Body of pancreas (tissue), 4 donors: ENCODE data around the gene EFR3B. TPM values are rescaled to one million over a fixed set of nuclear protein-coding genes. Genes with fewer than 3 reads are reported as not detected.

ENCODE experiments used
- ATAC-seq: fragments of 150-250 bp; one replicate; pipeline ENCODE4 v1.9.1; 2016
- DNase-seq, 4 donors: peaks; one replicate each; pipeline ENCODE4 v3.0.0-alpha.2; 2019
- H3K27ac ChIP-seq, 4 donors: fragments of 200-600 bp; sonication (generic); 1 replicate in 3 of 4; 2 replicates in 1 of 4; pipeline versions ENCODE4 v1.5.1 to v1.6.1; 2016 to 2019; ENCODE audit warnings: mild to moderate bottlenecking in 1 of 4, mixed read lengths in 1 of 4, moderate library complexity in 1 of 4
- H3K27me3 ChIP-seq, 2 donors: fragments of 200-600 bp; sonication (generic); one replicate each; pipeline ENCODE4 v1.6.0; 2016; ENCODE audit warnings: mild to moderate bottlenecking in 1 of 2
- H3K36me3 ChIP-seq, 2 donors: fragments of 200-600 bp; sonication (generic); replicated peaks in 1 of 2; 2 replicates each; pipeline ENCODE4 v1.5.1; 2016; ENCODE audit warnings: low read depth in 2 of 2; ENCODE audit not compliant: insufficient read depth in 1 of 2
- H3K4me1 ChIP-seq: fragments of 200-600 bp; sonication (generic); one replicate; pipeline ENCODE4 v1.6.0; 2016
- H3K4me3 ChIP-seq, 2 donors: fragments of 200-600 bp; sonication (generic); 1 replicate in 1 of 2; 2 replicates in 1 of 2; pipeline ENCODE4 v1.5.1; 2016 to 2019
- H3K9me3 ChIP-seq, 3 donors: fragments of 200-600 bp; sonication (generic); 1 replicate in 2 of 3; 2 replicates in 1 of 3; pipeline ENCODE4 v1.5.1; 2016
- POLR2A ChIP-seq, 3 donors: fragments of 450-650 bp; IDR thresholded peaks; one replicate each; pipeline ENCODE4 v1.6.1; 2016; ENCODE audit warnings: antibody characterized with exemption in 3 of 3, mild to moderate bottlenecking in 2 of 3
- WGBS, 2 donors: methylation state at CpG; one replicate each; pipeline ENCODE4 v1.1.5; 2017; 5-methylcytosine and 5-hydroxymethylcytosine counted together
- intact Hi-C: fragments of 100-400 bp; cut with DNase I; formaldehyde crosslinking; loops from one replicate; pipeline ENCODE4 v1.15.1; 2023
- total RNA-seq, 2 donors: library from RNA; depleted of rRNA; stranded (reverse); fragments of >200 nt; gene quantifications; one replicate each; pipeline ENCODE4 v1.1.0, GENCODE V29; 2016
- TF ChIP-seq, protein P1 (sequence below), 7 experiments: fragments of 450-650 bp in 4 of 7; fragments of 200-600 bp in 3 of 7; sonication (generic) in 3 of 7; IDR thresholded peaks; one replicate each; pipeline ENCODE4 v1.5.1; 2016 to 2019; ENCODE audit warnings: antibody characterized with exemption in 7 of 7

Gene EFR3B
- total RNA-seq, 2 donors from 2014 or later: under 0.01 to 0.52 TPM

DNA sequence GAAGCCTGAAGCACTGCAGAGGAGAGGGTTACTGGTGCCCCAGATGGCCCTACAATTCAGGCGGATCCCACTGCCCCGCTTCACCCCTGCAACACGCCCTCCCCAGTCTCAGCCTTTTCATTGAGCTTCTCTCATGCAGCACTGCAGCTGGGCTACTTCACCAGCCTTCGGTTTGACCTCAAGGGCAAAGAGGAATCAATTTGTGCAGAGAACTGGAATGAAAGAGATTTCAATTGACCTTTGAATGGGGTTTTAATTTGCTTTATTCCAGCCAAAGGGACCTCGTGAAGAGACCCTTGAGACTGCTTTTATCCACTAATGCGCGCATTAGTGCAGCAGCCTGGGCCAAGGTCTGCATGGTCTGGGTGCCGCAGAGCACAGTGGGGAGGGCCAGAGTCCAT is 135.3 kb downstream of the EFR3B start:
- TF ChIP-seq, protein P1, sequence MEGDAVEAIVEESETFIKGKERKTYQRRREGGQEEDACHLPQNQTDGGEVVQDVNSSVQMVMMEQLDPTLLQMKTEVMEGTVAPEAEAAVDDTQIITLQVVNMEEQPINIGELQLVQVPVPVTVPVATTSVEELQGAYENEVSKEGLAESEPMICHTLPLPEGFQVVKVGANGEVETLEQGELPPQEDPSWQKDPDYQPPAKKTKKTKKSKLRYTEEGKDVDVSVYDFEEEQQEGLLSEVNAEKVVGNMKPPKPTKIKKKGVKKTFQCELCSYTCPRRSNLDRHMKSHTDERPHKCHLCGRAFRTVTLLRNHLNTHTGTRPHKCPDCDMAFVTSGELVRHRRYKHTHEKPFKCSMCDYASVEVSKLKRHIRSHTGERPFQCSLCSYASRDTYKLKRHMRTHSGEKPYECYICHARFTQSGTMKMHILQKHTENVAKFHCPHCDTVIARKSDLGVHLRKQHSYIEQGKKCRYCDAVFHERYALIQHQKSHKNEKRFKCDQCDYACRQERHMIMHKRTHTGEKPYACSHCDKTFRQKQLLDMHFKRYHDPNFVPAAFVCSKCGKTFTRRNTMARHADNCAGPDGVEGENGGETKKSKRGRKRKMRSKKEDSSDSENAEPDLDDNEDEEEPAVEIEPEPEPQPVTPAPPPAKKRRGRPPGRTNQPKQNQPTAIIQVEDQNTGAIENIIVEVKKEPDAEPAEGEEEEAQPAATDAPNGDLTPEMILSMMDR (IDR thresholded peaks at IDR 0.05): no peak
- no peak for TF ChIP-seq POLR2A (IDR thresholded peaks at IDR 0.05)
- H3K4me3 ChIP-seq: no peak overlapping the region
- intact Hi-C loops: no loop called here
- WGBS, 2 donors: 79 to 81% methylated on average over 8 of the region's 8 CpGs
- DNase-seq (no peak), ATAC-seq (no peak)
- H3K36me3 ChIP-seq: no peaks in the 10 kb centered on the region
- no peaks in the 10 kb centered on the region for H3K4me1 ChIP-seq
- no peaks in the 10 kb centered on the region for H3K9me3 ChIP-seq
- no peak overlapping the region for H3K27ac ChIP-seq
- no peaks in the 10 kb centered on the region for H3K27me3 ChIP-seq

DNA sequence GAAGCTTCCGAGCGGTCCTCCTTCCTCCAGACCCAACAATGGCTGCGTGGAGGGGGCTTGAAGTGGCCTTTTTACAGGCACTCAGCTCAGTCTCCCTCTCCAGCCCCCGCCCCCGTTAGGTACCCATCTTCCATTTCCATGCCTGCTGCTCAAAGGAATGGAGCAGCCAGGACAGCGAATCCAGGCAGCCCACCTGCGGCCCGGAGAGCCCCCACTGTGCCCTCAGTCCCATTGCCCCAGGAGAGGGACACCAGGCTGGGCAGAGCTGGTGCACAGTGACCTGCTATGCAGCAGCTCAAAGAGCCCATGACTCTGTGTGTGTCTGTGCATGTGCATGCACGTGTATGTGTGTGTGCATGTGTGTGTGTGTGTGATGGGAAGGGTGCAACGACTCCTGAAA is 137.1 kb downstream of the EFR3B start:
- Histone ChIP-seq H3K36me3 (no peaks in the 10 kb centered on the region), H3K27ac (no peak overlapping the region), H3K27me3 (no peaks in the 10 kb centered on the region), H3K4me1 (peaks cover 6% of the 10 kb centered on the region), H3K4me3 (no peak overlapping the region), H3K9me3 (no peaks in the 10 kb centered on the region)
- TF ChIP-seq POLR2A (IDR thresholded peaks at IDR 0.05): no peak
- TF ChIP-seq, protein P1 (IDR thresholded peaks at IDR 0.05): no peak
- intact Hi-C loops: no loop called here
- no peak for DNase-seq
- no peak for ATAC-seq
- WGBS, 2 donors: 89 to 90% methylated on average over 4 to 10 of the region's 10 CpGs

DNA sequence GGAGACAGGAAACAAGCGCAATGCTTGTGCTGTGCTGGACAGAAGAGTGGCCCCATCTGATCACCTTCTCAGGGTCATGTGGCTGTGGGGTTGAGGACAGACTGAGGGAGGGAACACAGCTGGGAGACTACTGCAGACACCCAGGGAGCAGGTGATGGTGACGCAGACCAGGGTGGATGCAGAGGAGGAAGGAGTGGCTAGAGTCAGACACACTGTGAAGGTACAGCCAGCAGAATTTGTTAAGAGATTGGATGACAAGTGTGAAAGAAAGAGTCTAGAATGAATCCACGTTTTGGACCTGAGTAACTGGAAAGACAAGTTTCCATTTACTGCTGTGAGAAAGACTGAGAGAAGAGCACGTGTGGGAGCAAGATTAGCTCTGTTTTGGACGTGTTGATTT is 142.4 kb downstream of the EFR3B start:
- no peaks in the 10 kb centered on the region for H3K36me3 ChIP-seq
- H3K27me3 ChIP-seq: no peaks in the 10 kb centered on the region
- no peaks in the 10 kb centered on the region for H3K9me3 ChIP-seq
- DNase-seq (peak; percentile 77 to 91 (median 84)), ATAC-seq (peak; percentile 96)
- peaks cover 30% of the 10 kb centered on the region for H3K4me1 ChIP-seq
- intact Hi-C loops: no loop called here
- no peak overlapping the region for H3K4me3 ChIP-seq
- 16 to 20% methylated on average over 4 to 5 of the region's 5 CpGs for WGBS, 2 donors
- TF ChIP-seq POLR2A (IDR thresholded peaks at IDR 0.05): peak in 2 of 3 donors; percentile 33 to 35
- TF ChIP-seq, protein P1 (IDR thresholded peaks at IDR 0.05): no peak
- H3K27ac ChIP-seq: peak overlapping the region in 3 of 4 donors; percentile 74 to 79 (median 75)

DNA sequence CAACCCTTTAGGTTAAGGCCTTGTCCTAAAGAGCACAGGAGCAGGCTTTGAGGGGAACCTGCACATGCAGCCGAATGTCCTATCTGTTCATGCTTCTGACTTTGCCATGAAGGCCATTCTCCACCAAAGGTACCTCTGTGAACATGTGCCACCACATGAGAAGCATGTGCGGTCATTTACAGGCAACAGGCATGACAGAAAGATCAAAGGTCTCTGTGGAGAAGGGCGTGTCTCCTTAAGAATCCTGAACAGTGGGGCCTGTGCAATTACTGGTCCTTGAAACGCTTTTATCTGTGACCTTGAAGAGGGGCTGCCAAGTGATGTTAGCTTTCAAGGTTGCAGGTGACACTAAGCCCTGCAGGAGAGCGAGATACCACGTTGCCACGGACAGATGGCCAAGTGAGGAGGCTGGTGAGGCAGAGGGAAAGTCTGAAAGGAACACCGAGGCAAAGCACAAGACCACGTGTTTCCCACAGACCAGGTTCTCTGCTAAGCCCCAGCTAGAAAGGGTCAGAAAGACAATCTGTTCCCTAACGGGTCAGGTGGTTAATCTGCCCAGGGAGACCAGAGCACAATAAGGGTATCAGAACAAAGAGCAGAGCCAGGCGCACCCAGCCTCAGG is 146.0 kb downstream of the EFR3B start:
- Histone ChIP-seq H3K36me3 (no peaks in the 10 kb centered on the region), H3K4me3 (no peak overlapping the region), H3K27me3 (no peaks in the 10 kb centered on the region), H3K9me3 (no peaks in the 10 kb centered on the region), H3K27ac (peak overlapping the region in 2 of 4 donors; percentile 3 to 34), H3K4me1 (peaks cover 30% of the 10 kb centered on the region)
- DNase-seq (peak in 1 of 4 donors; percentile 19), ATAC-seq (no peak)
- WGBS, 2 donors: 46 to 50% methylated on average over 11 of the region's 11 CpGs
- no peak for TF ChIP-seq POLR2A (IDR thresholded peaks at IDR 0.05)
- TF ChIP-seq, protein P1 (IDR thresholded peaks at IDR 0.05): no peak
- intact Hi-C loops: no loop called here

DNA sequence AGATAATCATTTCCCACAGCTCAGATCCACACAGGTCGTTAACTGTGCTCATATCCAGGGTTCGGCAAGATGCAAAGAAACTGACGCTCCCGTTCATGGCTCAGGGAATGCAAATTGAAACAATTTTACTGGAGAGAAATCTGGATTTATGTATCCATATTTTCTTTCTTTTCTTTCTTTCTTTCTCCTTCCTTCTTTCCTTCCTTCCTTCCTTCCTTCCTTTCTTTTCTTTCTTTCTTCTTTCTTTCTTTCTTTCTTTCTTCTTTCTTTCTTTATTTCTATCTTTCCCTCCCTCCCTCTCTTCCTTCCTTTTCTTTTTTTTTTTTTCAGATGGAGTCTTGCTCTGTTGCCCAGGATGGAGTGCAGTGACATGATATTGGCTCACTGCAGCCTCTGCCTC is 146.5 kb downstream of the EFR3B start:
- Histone ChIP-seq H3K4me1 (peaks cover 30% of the 10 kb centered on the region), H3K4me3 (no peak overlapping the region), H3K27me3 (no peaks in the 10 kb centered on the region), H3K36me3 (no peaks in the 10 kb centered on the region), H3K27ac (no peak overlapping the region), H3K9me3 (no peaks in the 10 kb centered on the region)
- no peak for DNase-seq
- intact Hi-C loops: no loop called here
- ATAC-seq: no peak
- TF ChIP-seq POLR2A (IDR thresholded peaks at IDR 0.05): no peak
- TF ChIP-seq, protein P1 (IDR thresholded peaks at IDR 0.05): no peak
- 74 to 92% methylated on average over 4 of the region's 4 CpGs for WGBS, 2 donors
